Keratinocyte (primary cell): ENCODE results near the gene CD300C. TPM values are rescaled to one million over a fixed set of nuclear protein-coding genes. Genes with fewer than 3 reads are reported as not detected.

Experiments used
- DNase-seq: peaks from one replicate; pipeline ENCODE4 v3.0.0-alpha.2; 2011; ENCODE audit warnings: low read depth, missing footprints, low spot score
- FAIRE-seq: peaks from 2 replicates; lab custom pipeline; 2011; peaks lifted over from hg19 to GRCh38; lab: Jason Lieb, UNC
- H2AFZ ChIP-seq: 2 replicates; pipeline ENCODE4 v1.6.0; 2012; ENCODE audit warnings: low read length, control low read depth, inconsistent platforms; ENCODE audit not compliant: control insufficient read depth
- H3K27ac ChIP-seq: 2 replicates; pipeline ENCODE4 v1.5.1; 2011; ENCODE audit warnings: low read length; ENCODE audit not compliant: control insufficient read depth, insufficient read depth
- H3K27me3 ChIP-seq: 3 replicates; pipeline ENCODE4 v1.6.0; 2011; ENCODE audit warnings: low read length; ENCODE audit not compliant: control insufficient read depth, insufficient read depth; ENCODE audit errors: extremely low read depth
- H3K36me3 ChIP-seq, 2 experiments: 2 replicates in 1 of 2; 3 replicates in 1 of 2; pipeline ENCODE4 v1.5.1; 2011; ENCODE audit warnings: low read length in 2 of 2, mild to moderate bottlenecking in 1 of 2; ENCODE audit not compliant: control insufficient read depth in 2 of 2, insufficient read depth in 2 of 2; ENCODE audit errors: extremely low read depth in 1 of 2
- H3K4me1 ChIP-seq: 3 replicates; pipeline ENCODE4 v1.5.1; 2011; ENCODE audit warnings: low read length; ENCODE audit not compliant: control insufficient read depth, insufficient read depth; ENCODE audit errors: extremely low read depth
- H3K4me2 ChIP-seq: 3 replicates; pipeline ENCODE4 v1.6.0; 2011; ENCODE audit warnings: low read depth, low read length; ENCODE audit not compliant: control insufficient read depth, insufficient read depth; ENCODE audit errors: extremely low read depth
- H3K4me3 ChIP-seq, 3 experiments: fragments of 200-600 bp in 1 of 3; sonication (generic) in 1 of 3; 2 replicates in 2 of 3; 3 replicates in 1 of 3; pipeline ENCODE4 v1.5.1; 2011 to 2016; ENCODE audit warnings: low read length in 3 of 3, mild to moderate bottlenecking in 3 of 3, control low read depth in 2 of 3, inconsistent platforms in 1 of 3, low read depth in 1 of 3, mixed read lengths in 1 of 3, mixed run types in 1 of 3, moderate library complexity in 1 of 3; ENCODE audit not compliant: control insufficient read depth in 2 of 3, insufficient read depth in 2 of 3; ENCODE audit errors: extremely low read depth in 1 of 3
- H3K79me2 ChIP-seq: 2 replicates; pipeline ENCODE4 v1.6.0; 2012; ENCODE audit warnings: low read length; ENCODE audit not compliant: control insufficient read depth, insufficient read depth
- H3K9ac ChIP-seq: 3 replicates; pipeline ENCODE4 v1.6.0; 2011; ENCODE audit warnings: low read length; ENCODE audit not compliant: control insufficient read depth, insufficient read depth; ENCODE audit errors: extremely low read depth
- H3K9me1 ChIP-seq: 3 replicates; pipeline ENCODE4 v1.6.0; 2011; ENCODE audit warnings: low read length; ENCODE audit not compliant: control insufficient read depth, insufficient read depth; ENCODE audit errors: extremely low read depth
- H3K9me3 ChIP-seq: 2 replicates; pipeline ENCODE4 v1.5.1; 2012; ENCODE audit warnings: low read depth, low read length; ENCODE audit not compliant: control insufficient read depth
- H4K20me1 ChIP-seq: 3 replicates; pipeline ENCODE4 v1.6.0; 2011; ENCODE audit warnings: low read length; ENCODE audit not compliant: control insufficient read depth, insufficient read depth; ENCODE audit errors: extremely low read depth
- CTCF ChIP-seq, 3 experiments: IDR thresholded peaks in 1 of 3; conservative IDR thresholded peaks in 1 of 3; optimal IDR thresholded peaks in 1 of 3; 2 replicates in 2 of 3; 3 replicates in 1 of 3; pipeline versions ENCODE3 to v1.5.1; 2011; ENCODE audit warnings: low read length in 3 of 3, mild to moderate bottlenecking in 3 of 3, moderate library complexity in 2 of 3, control low read depth in 1 of 3, inconsistent platforms in 1 of 3; ENCODE audit not compliant: insufficient read depth in 2 of 3; ENCODE audit errors: extremely low read depth in 1 of 3
- EZH2 ChIP-seq: IDR thresholded peaks from one replicate; pipeline ENCODE4 v1.6.1; 2012; ENCODE audit warnings: inconsistent platforms, mild to moderate bottlenecking, low read length, moderate library complexity
- dilution Hi-C: fragments of 300-500 bp; cut with MboI; formaldehyde crosslinking; loops from one replicate; pipeline ENCODE4 v1.7.0; 2020; ENCODE audit warnings: low sequenced_read_pairs; ENCODE audit not compliant: extremely low pct_ligation_motif_present
- polyA plus RNA-seq, 5 experiments: library from polyadenylated mRNA; depleted of rRNA in 3 of 5; stranded (reverse) in 3 of 5; stranded (forward) in 1 of 5; unstranded in 1 of 5; fragments of >200 nt; gene quantifications; 1 replicate in 1 of 5; 2 replicates in 3 of 5; 3 replicates in 1 of 5; pipeline versions ENCODE4 v1.2.1 to v1.2.3, GENCODE V29; 2011 to 2012; ENCODE audit warnings: missing spikeins in 2 of 5, low read depth in 1 of 5, low replicate concordance in 1 of 5

CD300C gene
- polyA plus RNA-seq, 1 donor (not counting 4 experiments of a cell fraction or from before 2014, with no cell fraction given), result not detected

GRCh38 chr17:74530831-74531150 is 15.1 kb downstream of the CD300C start:
- Histone ChIP-seq H2AFZ (no peak overlapping the region), H3K9ac (no peak overlapping the region), H3K27me3 (no peaks in the 10 kb centered on the region), H3K4me3 (no peak overlapping the region), H3K36me3 (no peaks in the 10 kb centered on the region), H3K9me1 (no peaks in the 10 kb centered on the region), H3K9me3 (no peaks in the 10 kb centered on the region), H3K27ac (no peak overlapping the region), H3K4me2 (no peak overlapping the region), H4K20me1 (no peaks in the 10 kb centered on the region), H3K4me1 (no peaks in the 10 kb centered on the region), H3K79me2 (no peaks in the 10 kb centered on the region)
- TF ChIP-seq EZH2, result no peak
- no peak for TF ChIP-seq CTCF (optimal IDR thresholded peaks at IDR 0.05 in 1 of 3, IDR thresholded peaks at IDR 0.05 in 1 of 3, conservative IDR thresholded peaks at IDR 0.05 in 1 of 3; ENCODE audit: extremely low read depth in 1 of 3, insufficient read depth in 2 of 3, low read length in 3 of 3)
- FAIRE-seq, result no peak
- dilution Hi-C loops, result no loop called here
- DNase-seq, result no peak

GRCh38 chr17:74529243-74529642 is 16.7 kb downstream of the CD300C start:
- H3K27me3 ChIP-seq, result no peaks in the 10 kb centered on the region
- no peaks in the 10 kb centered on the region for H3K79me2 ChIP-seq
- no peak overlapping the region for H3K27ac ChIP-seq
- H2AFZ ChIP-seq, result no peak overlapping the region
- no peaks in the 10 kb centered on the region for H3K9me1 ChIP-seq
- no peaks in the 10 kb centered on the region for H3K9me3 ChIP-seq
- H3K36me3 ChIP-seq, result no peaks in the 10 kb centered on the region
- H3K4me1 ChIP-seq, result no peaks in the 10 kb centered on the region
- no peak overlapping the region for H3K9ac ChIP-seq
- FAIRE-seq (no peak), DNase-seq (no peak)
- H3K4me3 ChIP-seq, result no peak overlapping the region
- dilution Hi-C loops, result no loop called here
- TF ChIP-seq EZH2 (no peak), CTCF (optimal IDR thresholded peaks at IDR 0.05 in 1 of 3, IDR thresholded peaks at IDR 0.05 in 1 of 3, conservative IDR thresholded peaks at IDR 0.05 in 1 of 3; ENCODE audit: extremely low read depth in 1 of 3, insufficient read depth in 2 of 3, low read length in 3 of 3) (no peak)
- H4K20me1 ChIP-seq, result no peaks in the 10 kb centered on the region
- no peak overlapping the region for H3K4me2 ChIP-seq
